A673 (cell line): ENCODE results near the gene ARF3. TPM values are rescaled to one million over a fixed set of nuclear protein-coding genes. Genes with fewer than 3 reads are reported as not detected.

Source experiments
- BruUV-seq: library from RNA; stranded (reverse); fragments of 400-500 nt; replicated peaks from 2 replicates; lab custom pipeline; 2021; lab: Mats Ljungman, UMichigan
- CTCF ChIA-PET: fragments of 300-600 bp; sonication (Branson Sonifier 250); formaldehyde crosslinking; loops from one replicate; lab custom pipeline; 2022; ENCODE audit warnings: antibody characterized with exemption; lab: Charles Lee
- POLR2A ChIA-PET: fragments of 300-600 bp; sonication (Branson Sonifier 250); formaldehyde crosslinking; loops from one replicate; lab custom pipeline; 2022; ENCODE audit warnings: antibody characterized with exemption; ENCODE audit not compliant: low non-redundant PET; lab: Charles Lee
- DNase-seq: peaks from one replicate; pipeline ENCODE4 v3.0.0-alpha.2; 2015; ENCODE audit warnings: low spot score
- H3K27ac ChIP-seq: fragments of 200-600 bp; sonication (generic); 2 replicates; pipeline ENCODE4 v1.5.1; 2016; ENCODE audit warnings: mixed run types, low read depth, mild to moderate bottlenecking, mixed read lengths, antibody characterized with exemption, low read length; ENCODE audit not compliant: poor library complexity, severe bottlenecking
- H3K27me3 ChIP-seq: fragments of 200-600 bp; sonication (generic); replicated peaks from 2 replicates; pipeline ENCODE4 v1.6.1; 2017; ENCODE audit warnings: mixed run types, low read depth, mild to moderate bottlenecking, mixed read lengths, antibody characterized with exemption, low read length; ENCODE audit not compliant: insufficient read depth, poor library complexity
- H3K36me3 ChIP-seq: fragments of 200-600 bp; sonication (generic); 2 replicates; pipeline ENCODE4 v1.6.1; 2016; ENCODE audit warnings: mixed run types, mild to moderate bottlenecking, mixed read lengths, antibody characterized with exemption, low read length; ENCODE audit not compliant: insufficient read depth, poor library complexity, severe bottlenecking
- H3K4me1 ChIP-seq: fragments of 200-600 bp; sonication (generic); 2 replicates; pipeline ENCODE4 v1.6.1; 2017; ENCODE audit warnings: mixed run types, mild to moderate bottlenecking, mixed read lengths, antibody characterized with exemption, low read length; ENCODE audit not compliant: insufficient read depth, poor library complexity, severe bottlenecking
- H3K4me3 ChIP-seq: fragments of 200-600 bp; sonication (generic); 2 replicates; pipeline ENCODE4 v1.5.1; 2016; ENCODE audit warnings: low read depth, mixed run types, mild to moderate bottlenecking, mixed read lengths, low read length; ENCODE audit not compliant: poor library complexity, severe bottlenecking
- H3K9me3 ChIP-seq: fragments of 200-600 bp; sonication (generic); 2 replicates; pipeline ENCODE4 v1.6.1; 2016; ENCODE audit warnings: mixed run types, low read depth, mild to moderate bottlenecking, mixed read lengths, antibody characterized with exemption, low read length; ENCODE audit not compliant: poor library complexity, severe bottlenecking
- CTCF ChIP-seq: fragments of 300-800, 200-600 bp; sonication (generic); conservative IDR thresholded peaks from 2 replicates; pipeline ENCODE4 v1.5.1; 2017; ENCODE audit warnings: low read depth, mild to moderate bottlenecking, antibody characterized with exemption, low read length, moderate library complexity, mixed read lengths
- EZH2 ChIP-seq: fragments of 200-600 bp; sonication (generic); IDR thresholded peaks from 2 replicates; pipeline ENCODE4 v1.6.1; 2017; ENCODE audit warnings: borderline replicate concordance, low read depth, mild to moderate bottlenecking, mixed read lengths, antibody characterized with exemption, low read length; ENCODE audit not compliant: poor library complexity, severe bottlenecking
- intact Hi-C: fragments of 100-400 bp; cut with micrococcal nuclease; formaldehyde crosslinking; loops from one replicate; pipeline ENCODE4 v1.10.0; 2022; ENCODE audit not compliant: unreplicated experiment
- total RNA-seq: library from RNA; stranded (reverse); gene quantifications from 2 replicates; pipeline ENCODE4 v1.2.3, GENCODE V29; 2021

The ARF3 gene
- total RNA-seq, 1 experiment from 2014 or later = 183 TPM

GRCh38 chr12:48943221-48943620 is 14.1 kb downstream of the ARF3 start:
- Histone ChIP-seq H3K4me1 (no peaks in the 10 kb centered on the region), H3K9me3 (no peaks in the 10 kb centered on the region), H3K27ac (no peak overlapping the region), H3K36me3 (peaks cover 28% of the 10 kb centered on the region), H3K4me3 (no peak overlapping the region), H3K27me3 (no peaks in the 10 kb centered on the region)
- no TSS peak for BruUV-seq
- ChIA-PET POLR2A (no interaction called here), CTCF (no interaction called here)
- intact Hi-C loops = no loop called here
- no peak for TF ChIP-seq CTCF
- no peak for TF ChIP-seq EZH2
- no peak for DNase-seq

- DNase-seq = no peak
- H3K4me1 ChIP-seq = no peaks in the 10 kb centered on the region
- H3K36me3 ChIP-seq = peaks cover 42% of the 10 kb centered on the region
- H3K4me3 ChIP-seq = no peak overlapping the region
- intact Hi-C loops = no loop called here
- POLR2A ChIA-PET = no interaction called here
- H3K27ac ChIP-seq = no peak overlapping the region
- BruUV-seq = no TSS peak
- no peaks in the 10 kb centered on the region for H3K9me3 ChIP-seq
- TF ChIP-seq EZH2 (no peak), CTCF (no peak)
- H3K27me3 ChIP-seq = no peaks in the 10 kb centered on the region
- CTCF ChIA-PET = no interaction called here
Measured at GRCh38 chr12:48940181-48940580, 17.1 kb downstream of the ARF3 start.

- DNase-seq = no peak
- intact Hi-C loops = loop anchor here (10.0 kb wide), 1 partner anchor 184 kb away; no protein-coding TSS in a partner anchor
- TF ChIP-seq CTCF = no peak
- no peak for TF ChIP-seq EZH2
- BruUV-seq = no TSS peak
- H3K36me3 ChIP-seq = peaks cover 46% of the 10 kb centered on the region
- no peaks in the 10 kb centered on the region for H3K27me3 ChIP-seq
- H3K27ac ChIP-seq = no peak overlapping the region
- ChIA-PET CTCF (no interaction called here), POLR2A (no interaction called here)
- H3K4me1 ChIP-seq = no peaks in the 10 kb centered on the region
- H3K4me3 ChIP-seq = no peak overlapping the region
- H3K9me3 ChIP-seq = no peaks in the 10 kb centered on the region
Measured at GRCh38 chr12:48938805-48939204, 18.5 kb downstream of the ARF3 start.
